HCT116 (cell line): ENCODE results near the gene NEURL4. TPM values are rescaled to one million over a fixed set of nuclear protein-coding genes. Genes with fewer than 3 reads are reported as not detected.

Experiments used
- ATAC-seq: fragments of 200-7000 bp; cut with Tn5 transposase; 2 replicates; pipeline ENCODE4 v1.9.1; 2020; ENCODE audit warnings: mild to moderate bottlenecking, moderate library complexity
- BruUV-seq: library from RNA; stranded (reverse); fragments of 400-500 nt; replicated peaks from 2 replicates; lab custom pipeline; 2021; lab: Mats Ljungman, UMichigan
- CTCF ChIA-PET: fragments of 300-600 bp; sonication (Branson Sonifier 250); formaldehyde crosslinking; loops from one replicate; lab custom pipeline; 2021; ENCODE audit warnings: antibody characterized with exemption; lab: Charles Lee
- POLR2A ChIA-PET: fragments of 300-600, 350-600 bp; sonication (Branson Sonifier 250); formaldehyde crosslinking; loops from one replicate; lab custom pipeline; 2021; ENCODE audit warnings: antibody characterized with exemption; lab: Charles Lee
- RAD21 ChIA-PET, 2 experiments: fragments of 300-600 bp; sonication (Branson Sonifier 250); formaldehyde crosslinking; loops; one replicate each; lab custom pipeline; 2023; ENCODE audit warnings: low total read pairs in 2 of 2; ENCODE audit not compliant: uncharacterized antibody in 2 of 2, unreplicated experiment in 2 of 2, low non-redundant PET in 1 of 2; lab: Charles Lee
- DNase-seq: peaks from one replicate; pipeline ENCODE4 v3.0.0-alpha.2; 2010; ENCODE audit warnings: low read depth, low spot score
- H2AFZ ChIP-seq: fragments of 200-600 bp; shearing (Covaris generic), sonication (generic); 2 replicates; pipeline ENCODE4 v1.6.1; 2017; ENCODE audit warnings: low read depth, mixed run types, mixed read lengths, antibody characterized with exemption, low read length; ENCODE audit not compliant: poor library complexity, severe bottlenecking
- H3K27ac ChIP-seq: 2 replicates; pipeline ENCODE4 v1.5.1; 2012; ENCODE audit warnings: low read depth, low read length
- H3K27me3 ChIP-seq: fragments of 200-600 bp; sonication (generic); 2 replicates; pipeline ENCODE4 v1.6.1; 2016; ENCODE audit warnings: mixed run types, low read length, mixed read lengths; ENCODE audit not compliant: insufficient read depth
- H3K36me3 ChIP-seq, 2 experiments: fragments of 200-500 bp in 1 of 2; fragments of 200-600 bp in 1 of 2; sonication (Bioruptor generic) in 1 of 2; sonication (generic) in 1 of 2; 2 replicates each; pipeline versions ENCODE4 v1.5.1 to v1.6.1; 2014 to 2016; ENCODE audit warnings: low read length in 2 of 2, inconsistent platforms in 1 of 2, mixed read lengths in 1 of 2, mixed run types in 1 of 2; ENCODE audit not compliant: insufficient read depth in 2 of 2, control insufficient read depth in 1 of 2
- H3K4me1 ChIP-seq, 2 experiments: fragments of 200-600 bp in 1 of 2; sonication (generic) in 1 of 2; 2 replicates each; pipeline versions ENCODE4 v1.5.1 to v1.6.1; 2012 to 2017; ENCODE audit warnings: low read length in 2 of 2, inconsistent platforms in 1 of 2, mild to moderate bottlenecking in 1 of 2, mixed read lengths in 1 of 2, mixed run types in 1 of 2, moderate library complexity in 1 of 2; ENCODE audit not compliant: insufficient read depth in 2 of 2, control insufficient read depth in 1 of 2
- H3K4me2 ChIP-seq: fragments of 200-600 bp; sonication (generic); 2 replicates; pipeline ENCODE4 v1.6.1; 2017; ENCODE audit warnings: mixed run types, low read length, mixed read lengths
- H3K4me3 ChIP-seq, 2 experiments: fragments of 200-600 bp in 1 of 2; sonication (generic) in 1 of 2; replicated peaks in 1 of 2; 2 replicates each; pipeline ENCODE4 v1.5.1; 2011 to 2016; ENCODE audit warnings: low read length in 2 of 2, control low read depth in 1 of 2, low read depth in 1 of 2, mild to moderate bottlenecking in 1 of 2, mixed read lengths in 1 of 2, mixed run types in 1 of 2
- H3K79me2 ChIP-seq: fragments of 200-600 bp; sonication (generic); 2 replicates; pipeline ENCODE4 v1.6.1; 2017; ENCODE audit warnings: mild to moderate bottlenecking, mixed run types, low read length, moderate library complexity, mixed read lengths; ENCODE audit not compliant: insufficient read depth
- H3K9ac ChIP-seq: fragments of 200-600 bp; sonication (generic); 2 replicates; pipeline ENCODE4 v1.6.1; 2016; ENCODE audit warnings: low read length, mixed read lengths
- H3K9me2 ChIP-seq: fragments of 200-600 bp; sonication (generic), shearing (Covaris generic); 2 replicates; pipeline ENCODE4 v1.6.1; 2017; ENCODE audit warnings: mixed run types, mild to moderate bottlenecking, moderate library complexity; ENCODE audit not compliant: insufficient read depth
- H3K9me3 ChIP-seq, 2 experiments: fragments of 200-500 bp in 1 of 2; fragments of 200-600 bp in 1 of 2; sonication (Bioruptor generic) in 1 of 2; sonication (generic) in 1 of 2; 2 replicates each; pipeline ENCODE4 v1.6.1; 2014 to 2017; ENCODE audit warnings: low read length in 2 of 2, mixed read lengths in 2 of 2, inconsistent platforms in 1 of 2, low read depth in 1 of 2, mild to moderate bottlenecking in 1 of 2, mixed run types in 1 of 2, moderate library complexity in 1 of 2; ENCODE audit not compliant: control insufficient read depth in 1 of 2, insufficient read depth in 1 of 2
- H4K20me1 ChIP-seq: fragments of 200-600 bp; sonication (generic), shearing (Covaris generic); 2 replicates; pipeline ENCODE4 v1.6.1; 2017; ENCODE audit warnings: mixed run types, mild to moderate bottlenecking, moderate library complexity; ENCODE audit not compliant: insufficient read depth
- CBX3 ChIP-seq: IDR thresholded peaks from 2 replicates; pipeline ENCODE4 v1.6.1; 2012; ENCODE audit warnings: low read depth
- EGR1 ChIP-seq: IDR thresholded peaks from 2 replicates; pipeline ENCODE4 v1.6.1; 2012; ENCODE audit warnings: low read depth
- EZH2phosphoT487 ChIP-seq: fragments of 200-600 bp; IDR thresholded peaks from 2 replicates; pipeline ENCODE4 v1.6.1; 2018; ENCODE audit warnings: antibody characterized with exemption, borderline replicate concordance
- POLR2A ChIP-seq: IDR thresholded peaks from 2 replicates; pipeline ENCODE4 v1.7.0; 2011; ENCODE audit warnings: borderline replicate concordance; ENCODE audit not compliant: insufficient read depth, insufficient read length; ENCODE audit errors: extremely low read depth
- POLR2AphosphoS5 ChIP-seq: IDR thresholded peaks from 2 replicates; pipeline ENCODE4 v1.6.1; 2011; ENCODE audit warnings: mild to moderate bottlenecking, low read depth, low read length, moderate library complexity
- SIN3A ChIP-seq: IDR thresholded peaks from 2 replicates; pipeline ENCODE4 v1.6.1; 2012; ENCODE audit warnings: low read depth
- SP1 ChIP-seq: IDR thresholded peaks from 2 replicates; pipeline ENCODE4 v1.6.1; 2012; ENCODE audit warnings: low read depth
- SRF ChIP-seq: IDR thresholded peaks from 2 replicates; pipeline ENCODE4 v1.6.1; 2012; ENCODE audit warnings: low read depth
- TCF7L2 ChIP-seq: IDR thresholded peaks from 2 replicates; pipeline ENCODE4 v1.7.0; 2011; ENCODE audit warnings: borderline replicate concordance, inconsistent platforms; ENCODE audit not compliant: insufficient read depth, insufficient read length; ENCODE audit errors: extremely low read depth
- YY1 ChIP-seq: IDR thresholded peaks from 2 replicates; pipeline ENCODE4 v1.6.1; 2011; ENCODE audit warnings: low read length, low read depth, moderate library complexity, mild to moderate bottlenecking; ENCODE audit not compliant: insufficient replicate concordance; ENCODE audit errors: extremely low read depth
- ZFX ChIP-seq: fragments of 450-650 bp; IDR thresholded peaks from 2 replicates; pipeline ENCODE4 v1.6.1; 2017
- ZNF274 ChIP-seq: fragments of 200-500 bp; sonication (Bioruptor generic); IDR thresholded peaks from 2 replicates; pipeline ENCODE4 v1.6.1; 2014; ENCODE audit warnings: mild to moderate bottlenecking, low read depth, low read length, inconsistent platforms
- intact Hi-C: fragments of 100-400 bp; cut with micrococcal nuclease; formaldehyde crosslinking; loops from 2 replicates; pipeline ENCODE4 v1.10.0; 2022
- total RNA-seq: library from RNA; stranded (reverse); gene quantifications from one replicate; pipeline ENCODE4 v1.2.1, GENCODE V29; 2021; ENCODE audit not compliant: unreplicated experiment
- TF ChIP-seq, protein P1 (sequence below): IDR thresholded peaks from 2 replicates; pipeline ENCODE4 v1.6.1; 2012

Gene NEURL4
- total RNA-seq, 1 experiment from 2014 or later: 56.9 TPM

DNA sequence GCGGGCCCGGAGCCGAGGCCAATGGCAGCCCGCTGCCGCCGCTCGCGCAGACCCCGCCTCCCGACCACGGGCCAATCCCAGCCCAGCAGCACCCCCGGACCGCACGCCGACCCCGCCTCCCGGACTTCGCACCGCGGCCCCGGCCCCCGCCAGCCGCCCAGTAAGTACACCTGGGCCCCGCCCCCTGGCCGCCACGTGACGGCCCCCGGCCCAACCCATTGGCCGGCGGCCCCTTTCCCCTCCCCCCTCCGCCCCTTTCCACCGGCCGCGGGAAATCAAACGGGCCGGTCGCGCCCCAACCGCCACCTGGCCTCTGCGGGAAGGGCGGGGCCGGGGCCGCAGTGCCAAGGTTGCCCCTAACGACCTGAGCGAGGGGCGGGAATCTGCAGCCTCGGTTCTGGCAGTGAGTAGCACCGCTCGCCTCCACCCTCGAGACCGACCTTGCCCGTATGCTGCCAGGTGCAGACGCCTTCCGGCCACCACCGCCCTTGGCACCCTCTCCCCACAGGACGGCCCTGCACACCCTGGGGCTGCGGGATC, 34.5 kb downstream of the NEURL4 start, which contains the start of gene YBX2:
Gene YBX2, minus strand, starts transcription at position 26 of the 540 bp plus-strand sequence. CDS start 139 bp downstream, outside the sequence.
- H3K27me3 ChIP-seq: no peaks in the 10 kb centered on the region
- peak within 1 kb of the TSS; percentile 70 for H3K4me2 ChIP-seq
- ChIA-PET POLR2A (no interaction called here), RAD21 (no interaction called here), CTCF (no interaction called here)
- TF ChIP-seq TCF7L2: peak; percentile 88
- no peak for TF ChIP-seq SIN3A
- TF ChIP-seq, protein P1, sequence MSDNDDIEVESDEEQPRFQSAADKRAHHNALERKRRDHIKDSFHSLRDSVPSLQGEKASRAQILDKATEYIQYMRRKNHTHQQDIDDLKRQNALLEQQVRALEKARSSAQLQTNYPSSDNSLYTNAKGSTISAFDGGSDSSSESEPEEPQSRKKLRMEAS: peak; percentile 78
- TF ChIP-seq EGR1: no peak
- peak within 1 kb of the TSS; percentile 68 for H2AFZ ChIP-seq
- H4K20me1 ChIP-seq: no peaks in the 10 kb centered on the region
- H3K79me2 ChIP-seq: no peaks in the 10 kb centered on the region
- peak within 1 kb of the TSS; percentile 19 to 33; a peak in 2 of 4 replicates for H3K4me3 ChIP-seq
- peak; percentile 74 for ATAC-seq
- intact Hi-C loops: loop anchor here (5.0 kb wide), 1 partner anchor 247 kb away; no protein-coding TSS in a partner anchor
- no peaks in the 10 kb centered on the region for H3K36me3 ChIP-seq
- no peaks in the 10 kb centered on the region for H3K9me3 ChIP-seq
- no TSS peak for BruUV-seq
- DNase-seq: peak; percentile 48
- H3K27ac ChIP-seq: no peak within 1 kb of the TSS; the same call in 1 of the 2 replicates
- peaks cover 17 to 41% of the 10 kb centered on the region in 2 experiments; a peak in 3 of 4 replicates for H3K4me1 ChIP-seq
- H3K9me2 ChIP-seq: no peaks in the 10 kb centered on the region
- H3K9ac ChIP-seq: peak within 1 kb of the TSS; percentile 44

DNA sequence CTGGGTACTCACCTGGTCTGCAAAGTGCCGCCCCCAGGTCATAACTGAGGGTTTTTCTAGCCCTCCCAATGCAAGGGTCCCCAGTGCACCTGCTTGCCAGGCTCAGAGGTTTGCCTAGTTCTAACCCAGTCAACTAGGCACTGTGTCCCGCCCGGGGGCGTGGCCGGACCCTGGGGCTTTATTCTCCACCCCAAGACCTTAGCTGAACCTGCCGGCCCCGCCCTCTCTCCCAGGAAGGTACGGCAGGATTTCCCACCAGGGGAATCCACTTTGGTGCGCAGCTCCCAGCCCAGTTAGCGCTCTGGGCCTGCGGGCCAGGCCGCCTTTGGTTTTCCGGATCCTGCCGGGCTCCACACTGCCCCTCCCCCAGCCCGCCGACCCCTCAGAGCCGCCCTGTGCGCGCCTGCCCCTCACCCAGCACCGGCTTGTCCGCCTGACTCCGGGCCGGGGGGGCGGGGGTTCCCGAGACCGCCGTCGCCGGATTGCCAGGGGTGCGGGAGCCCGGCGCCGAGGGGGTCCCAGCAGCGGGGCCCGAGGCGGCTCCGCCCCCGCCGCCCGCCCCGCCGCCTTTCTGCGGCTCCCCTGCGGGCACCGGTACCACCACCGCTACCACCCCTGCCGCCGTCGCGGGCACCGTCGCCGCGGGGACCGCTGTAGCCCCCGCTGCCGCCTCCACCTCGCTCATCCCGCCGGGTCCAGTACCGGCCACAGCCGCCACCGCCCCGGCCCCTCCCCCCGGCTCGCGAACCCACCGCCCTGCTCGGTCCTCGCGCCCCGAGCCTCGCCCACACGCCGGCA, 35.1 kb downstream of the NEURL4 start:
- intact Hi-C loops: no loop called here
- Histone ChIP-seq H4K20me1 (no peaks in the 10 kb centered on the region), H3K9me2 (no peaks in the 10 kb centered on the region), H2AFZ (no peak overlapping the region)
- DNase-seq: no peak
- no peak for TF ChIP-seq ZFX
- TF ChIP-seq ZNF274: no peak
- no peak for TF ChIP-seq POLR2A
- TF ChIP-seq SIN3A: no peak
- TF ChIP-seq, protein P1: no peak
- no peak for TF ChIP-seq POLR2AphosphoS5
- no peak for TF ChIP-seq CBX3
- TF ChIP-seq YY1: no peak
- no peak for TF ChIP-seq EZH2phosphoT487
- no peak for TF ChIP-seq SRF
- TF ChIP-seq SP1: no peak
- TF ChIP-seq, all 23 proteins: peak for 0
- no peaks in the 10 kb centered on the region for H3K27me3 ChIP-seq
- H3K9me3 ChIP-seq: no peaks in the 10 kb centered on the region
- ChIA-PET CTCF (interaction anchor here (1.0 kb wide), 1 partner anchor 13 kb away, joined by 3 read pairs; the partner anchor contains the start of gene SLC2A4), POLR2A (interaction anchor here (1.3 kb wide), 1 partner anchor 54 kb away, joined by 4 read pairs; the partner anchor contains the start of gene PHF23), RAD21 (no interaction called here)
- H3K4me3 ChIP-seq: no peak overlapping the region
- no peak for ATAC-seq
- peak overlapping the region; percentile 70 for H3K4me2 ChIP-seq
- no peaks in the 10 kb centered on the region for H3K79me2 ChIP-seq
- no peak overlapping the region for H3K9ac ChIP-seq
- no TSS peak for BruUV-seq
- peaks cover 17 to 41% of the 10 kb centered on the region in 2 experiments; a peak in 3 of 4 replicates for H3K4me1 ChIP-seq
- H3K27ac ChIP-seq: no peak overlapping the region; the same call in 1 of the 2 replicates
- H3K36me3 ChIP-seq: no peaks in the 10 kb centered on the region
